ENCODE data around the gene USP6NL.
A peak's percentile ranks its signal among the peaks of the same experiment; 100 is the strongest.

USP6NL gene

DNA sequence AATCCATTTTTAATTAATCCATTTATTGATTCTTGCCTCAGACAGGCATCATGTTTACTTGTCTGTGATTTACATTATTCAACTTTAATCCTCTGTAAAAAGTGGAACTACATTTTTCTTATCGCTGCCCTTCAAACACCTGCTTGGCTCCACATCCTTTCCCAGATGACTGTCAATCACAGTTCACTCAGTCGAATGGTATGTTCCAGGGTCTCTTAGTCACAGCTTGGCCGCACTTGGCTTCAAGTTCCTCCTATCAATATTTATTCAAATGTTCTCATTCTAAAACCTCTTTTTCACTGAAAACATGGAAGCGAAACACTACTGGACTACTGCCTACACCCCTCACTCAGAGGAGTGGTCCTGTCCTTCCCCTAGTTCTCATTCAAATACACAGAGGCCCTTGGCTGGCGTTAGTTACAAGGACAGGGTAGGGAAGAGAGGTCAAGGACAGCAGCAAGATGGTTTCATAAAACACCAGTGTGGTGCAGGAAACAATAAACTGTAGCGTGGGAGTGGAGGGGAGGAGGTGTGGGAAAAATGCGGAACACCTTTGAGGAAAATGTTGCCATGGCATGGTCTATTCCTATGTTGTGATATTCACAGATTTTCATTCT lies 143.2 kb downstream of the USP6NL start:
- TF ChIP-seq, protein P1, sequence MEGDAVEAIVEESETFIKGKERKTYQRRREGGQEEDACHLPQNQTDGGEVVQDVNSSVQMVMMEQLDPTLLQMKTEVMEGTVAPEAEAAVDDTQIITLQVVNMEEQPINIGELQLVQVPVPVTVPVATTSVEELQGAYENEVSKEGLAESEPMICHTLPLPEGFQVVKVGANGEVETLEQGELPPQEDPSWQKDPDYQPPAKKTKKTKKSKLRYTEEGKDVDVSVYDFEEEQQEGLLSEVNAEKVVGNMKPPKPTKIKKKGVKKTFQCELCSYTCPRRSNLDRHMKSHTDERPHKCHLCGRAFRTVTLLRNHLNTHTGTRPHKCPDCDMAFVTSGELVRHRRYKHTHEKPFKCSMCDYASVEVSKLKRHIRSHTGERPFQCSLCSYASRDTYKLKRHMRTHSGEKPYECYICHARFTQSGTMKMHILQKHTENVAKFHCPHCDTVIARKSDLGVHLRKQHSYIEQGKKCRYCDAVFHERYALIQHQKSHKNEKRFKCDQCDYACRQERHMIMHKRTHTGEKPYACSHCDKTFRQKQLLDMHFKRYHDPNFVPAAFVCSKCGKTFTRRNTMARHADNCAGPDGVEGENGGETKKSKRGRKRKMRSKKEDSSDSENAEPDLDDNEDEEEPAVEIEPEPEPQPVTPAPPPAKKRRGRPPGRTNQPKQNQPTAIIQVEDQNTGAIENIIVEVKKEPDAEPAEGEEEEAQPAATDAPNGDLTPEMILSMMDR (IDR thresholded peaks at IDR 0.05; ENCODE audit: low read depth, low read length) = no peak
- TF ChIP-seq EZH2phosphoT487 (IDR thresholded peaks at IDR 0.05; ENCODE audit: low read depth) = no peak
- H3K4me1 ChIP-seq (ENCODE audit: low read length) = peaks cover 13% of the 10 kb centered on the region
- no peak overlapping the region for H2AFZ ChIP-seq (ENCODE audit: low read depth, low read length)
- H3K4me2 ChIP-seq (ENCODE audit: low read length) = peak overlapping the region; percentile 30; the same call in 1 of the 2 replicates
- H3K27me3 ChIP-seq (ENCODE audit: low read depth, low read length) = no peaks in the 10 kb centered on the region
- H3K9me3 ChIP-seq (ENCODE audit: insufficient read depth, low read length) = no peaks in the 10 kb centered on the region
- no peak overlapping the region for H3K27ac ChIP-seq (ENCODE audit: low read length)
- H3K36me3 ChIP-seq (replicated peaks; ENCODE audit: low read depth, low read length) = no peaks in the 10 kb centered on the region
- no peaks in the 10 kb centered on the region for H3K79me2 ChIP-seq (ENCODE audit: low read length)
- no peaks in the 10 kb centered on the region for H4K20me1 ChIP-seq (ENCODE audit: insufficient read depth, low read length)
- no peak overlapping the region for H3K4me3 ChIP-seq (ENCODE audit: low read length)
- no peak overlapping the region for H3K9ac ChIP-seq (ENCODE audit: low read length)

DNA sequence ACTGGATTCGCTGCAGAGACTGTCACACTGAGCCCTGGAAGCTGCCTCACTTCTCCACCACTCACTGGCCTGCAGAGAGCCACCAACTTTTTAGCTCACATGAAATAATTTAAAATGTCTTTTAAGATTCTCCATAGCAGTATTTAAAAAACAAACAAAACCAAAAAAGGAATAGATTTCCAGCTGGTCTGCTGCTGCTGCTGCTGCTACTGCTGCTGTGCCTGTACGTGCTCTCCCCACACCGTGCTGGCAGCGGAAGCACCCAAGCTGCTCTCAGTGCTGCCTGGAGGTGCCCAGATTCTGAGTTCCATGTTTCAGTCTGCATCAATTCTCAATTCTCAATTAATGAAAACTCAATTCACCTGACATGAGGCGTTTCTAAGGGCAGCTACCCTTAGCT lies 146.0 kb downstream of the USP6NL start:
- no peaks in the 10 kb centered on the region for H3K36me3 ChIP-seq (replicated peaks; ENCODE audit: low read depth, low read length)
- no peaks in the 10 kb centered on the region for H3K27me3 ChIP-seq (ENCODE audit: low read depth, low read length)
- H3K27ac ChIP-seq (ENCODE audit: low read length) = no peak overlapping the region
- H4K20me1 ChIP-seq (ENCODE audit: insufficient read depth, low read length) = no peaks in the 10 kb centered on the region
- H3K4me2 ChIP-seq (ENCODE audit: low read length) = no peak overlapping the region
- peaks cover 13% of the 10 kb centered on the region for H3K4me1 ChIP-seq (ENCODE audit: low read length)
- TF ChIP-seq EZH2phosphoT487 (IDR thresholded peaks at IDR 0.05; ENCODE audit: low read depth) = no peak
- TF ChIP-seq, protein P1 (IDR thresholded peaks at IDR 0.05; ENCODE audit: low read depth, low read length) = no peak
- no peaks in the 10 kb centered on the region for H3K79me2 ChIP-seq (ENCODE audit: low read length)
- no peak overlapping the region for H3K9ac ChIP-seq (ENCODE audit: low read length)
- no peak overlapping the region for H3K4me3 ChIP-seq (ENCODE audit: low read length)
- no peak overlapping the region for H2AFZ ChIP-seq (ENCODE audit: low read depth, low read length)
- H3K9me3 ChIP-seq (ENCODE audit: insufficient read depth, low read length) = no peaks in the 10 kb centered on the region

DNA sequence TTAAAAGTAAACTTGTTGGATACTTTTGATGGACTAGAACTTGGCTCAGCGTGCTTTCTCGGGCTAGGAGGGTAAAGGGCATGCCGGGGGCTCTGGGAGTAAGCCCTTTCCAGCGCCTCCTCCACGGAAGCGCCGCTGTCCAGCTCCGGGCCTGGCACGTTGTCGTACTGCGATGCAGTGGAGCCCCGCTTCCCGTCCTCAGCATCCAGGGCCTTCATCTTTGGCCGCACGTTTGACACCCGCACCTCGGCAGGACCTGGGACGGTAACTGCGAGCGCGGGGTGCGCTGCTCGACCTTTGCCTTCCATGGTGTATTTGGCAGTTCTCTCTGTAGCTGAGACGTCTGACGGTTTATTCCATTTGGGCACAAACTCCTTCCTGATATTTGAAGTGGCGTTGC lies 148.3 kb downstream of the USP6NL start:
- no peak for TF ChIP-seq EZH2phosphoT487 (IDR thresholded peaks at IDR 0.05; ENCODE audit: low read depth)
- TF ChIP-seq, protein P1 (IDR thresholded peaks at IDR 0.05; ENCODE audit: low read depth, low read length) = no peak
- Histone ChIP-seq H3K4me3 (ENCODE audit: low read length) (no peak overlapping the region), H3K27me3 (ENCODE audit: low read depth, low read length) (no peaks in the 10 kb centered on the region), H3K36me3 (replicated peaks; ENCODE audit: low read depth, low read length) (peaks cover 2% of the 10 kb centered on the region), H3K27ac (ENCODE audit: low read length) (no peak overlapping the region), H3K9me3 (ENCODE audit: insufficient read depth, low read length) (no peaks in the 10 kb centered on the region), H4K20me1 (ENCODE audit: insufficient read depth, low read length) (no peaks in the 10 kb centered on the region), H3K4me2 (ENCODE audit: low read length) (no peak overlapping the region), H3K9ac (ENCODE audit: low read length) (no peak overlapping the region), H3K4me1 (ENCODE audit: low read length) (peaks cover 15% of the 10 kb centered on the region), H3K79me2 (ENCODE audit: low read length) (no peaks in the 10 kb centered on the region), H2AFZ (ENCODE audit: low read depth, low read length) (no peak overlapping the region)

DNA sequence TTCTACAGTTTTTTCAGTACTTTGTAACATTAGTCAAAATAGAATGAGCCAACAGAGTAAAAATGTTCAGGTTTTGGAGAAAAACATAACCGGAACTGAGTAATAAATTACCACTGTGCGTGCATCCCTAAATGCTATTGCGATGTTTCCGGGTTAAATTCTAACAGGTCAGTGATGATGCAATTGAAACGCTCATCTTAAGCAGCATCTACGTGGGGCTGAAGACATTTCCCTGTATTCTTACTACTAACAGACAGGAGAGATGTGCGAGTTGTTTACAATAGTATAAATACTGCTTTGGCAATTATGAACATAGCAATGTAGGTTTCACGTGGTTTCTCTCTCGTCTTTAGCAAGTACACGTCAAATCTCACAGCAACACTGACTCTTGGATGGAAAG lies 149.4 kb downstream of the USP6NL start:
- Histone ChIP-seq H4K20me1 (ENCODE audit: insufficient read depth, low read length) (no peaks in the 10 kb centered on the region), H3K27me3 (ENCODE audit: low read depth, low read length) (no peaks in the 10 kb centered on the region), H3K36me3 (replicated peaks; ENCODE audit: low read depth, low read length) (peaks cover 2% of the 10 kb centered on the region), H3K4me3 (ENCODE audit: low read length) (no peak overlapping the region), H3K9ac (ENCODE audit: low read length) (no peak overlapping the region), H3K9me3 (ENCODE audit: insufficient read depth, low read length) (no peaks in the 10 kb centered on the region), H3K27ac (ENCODE audit: low read length) (no peak overlapping the region), H3K4me1 (ENCODE audit: low read length) (peaks cover 8% of the 10 kb centered on the region), H3K79me2 (ENCODE audit: low read length) (no peaks in the 10 kb centered on the region), H2AFZ (ENCODE audit: low read depth, low read length) (no peak overlapping the region), H3K4me2 (ENCODE audit: low read length) (no peak overlapping the region)
- no peak for TF ChIP-seq EZH2phosphoT487 (IDR thresholded peaks at IDR 0.05; ENCODE audit: low read depth)
- TF ChIP-seq, protein P1 (IDR thresholded peaks at IDR 0.05; ENCODE audit: low read depth, low read length) = no peak
